HG03469 (cell line): ENCODE results near the gene RNU2-1.
"Not testable (repeated sequence)": the region's sequence is repeated elsewhere in the genome, so short reads cannot be mapped to it uniquely, and the experiment has no call there.

Source experiments
- ATAC-seq: cut with Tn5 transposase; IDR thresholded peaks from one replicate; pipeline ENCODE4 v1.9.1; 2021; ENCODE audit warnings: mild to moderate bottlenecking, moderate library complexity, moderate number of reproducible peaks; ENCODE audit not compliant: unreplicated experiment

Gene RNU2-1

GRCh38 chr17:43233877-43234276, at the start of gene RNU2-1:
RNU2-1 (minus strand) TSS chr17:43233977.
- ATAC-seq = not testable (repeated sequence)

GRCh38 chr17:43272914-43273313, 39.1 kb upstream of the RNU2-1 start:
- ATAC-seq = not testable (repeated sequence)

GRCh38 chr17:43272483-43272882, 38.7 kb upstream of the RNU2-1 start:
- not testable (repeated sequence) for ATAC-seq

GRCh38 chr17:43270552-43271504, 37.1 kb upstream of the RNU2-1 start:
- not testable (repeated sequence) for ATAC-seq

GRCh38 chr17:43246456-43246855, 12.7 kb upstream of the RNU2-1 start:
- not testable (repeated sequence) for ATAC-seq

- not testable (repeated sequence) for ATAC-seq
These were observed 7.0 kb upstream of the RNU2-1 start for GRCh38 chr17:43240596-43241352.

- ATAC-seq = not testable (repeated sequence)
These were observed 5.8 kb upstream of the RNU2-1 start for GRCh38 chr17:43239597-43239996.

- ATAC-seq = not testable (repeated sequence)
These were observed 514 bp downstream of the RNU2-1 start for GRCh38 chr17:43233263-43233662.

GRCh38 chr17:43232021-43232699, 1.6 kb downstream of the RNU2-1 start:
- not testable (repeated sequence) for ATAC-seq

GRCh38 chr17:43231205-43232020, 2.4 kb downstream of the RNU2-1 start:
- not testable (repeated sequence) for ATAC-seq

- not testable (repeated sequence) for ATAC-seq
These were observed 5.6 kb downstream of the RNU2-1 start, which contains the start of gene CCDC200 for GRCh38 chr17:43228020-43228782. CCDC200 (minus strand) TSS chr17:43228623; CDS start chr17:43228554, 69 bp downstream.

- ATAC-seq = no peak
These were observed 7.4 kb downstream of the RNU2-1 start for GRCh38 chr17:43226393-43226792.

GRCh38 chr17:43224146-43224705, 9.6 kb downstream of the RNU2-1 start:
- ATAC-seq = no peak

- ATAC-seq = no peak
These were observed 13.2 kb downstream of the RNU2-1 start for GRCh38 chr17:43220511-43221125.

GRCh38 chr17:43219746-43220380, 13.9 kb downstream of the RNU2-1 start:
- no peak for ATAC-seq

GRCh38 chr17:43219001-43219400, 14.8 kb downstream of the RNU2-1 start:
- ATAC-seq = no peak

GRCh38 chr17:43217614-43218087, 16.1 kb downstream of the RNU2-1 start:
- no peak for ATAC-seq
